ENCODE results near the gene JMJD6.
A peak's percentile ranks its signal among the peaks of the same experiment; 100 is the strongest.

The JMJD6 gene

DNA sequence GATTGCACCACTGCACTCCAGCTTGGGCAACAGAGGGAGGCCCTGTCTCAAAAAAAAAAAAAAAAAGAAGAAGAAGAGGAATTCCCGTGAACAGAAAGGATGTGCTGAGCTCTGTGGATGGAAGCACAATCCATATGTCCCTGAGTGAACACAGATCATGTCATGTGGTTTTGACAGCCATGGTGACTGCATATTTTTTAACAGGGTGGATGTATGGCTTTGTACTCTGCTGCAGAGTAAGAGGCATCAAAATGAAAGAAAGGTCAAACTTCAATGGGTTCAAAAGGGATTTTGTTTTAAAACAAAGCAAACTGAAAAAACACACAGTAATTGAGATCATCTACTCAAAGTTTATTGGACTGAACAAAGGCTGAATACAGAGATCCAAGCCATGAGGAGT lies 47.2 kb downstream of the JMJD6 start:
- DNase-seq (ENCODE audit: low read depth in 2 of 2): no peak

GRCh38 chr17:76678330-76678729 lies 48.1 kb downstream of the JMJD6 start:
- DNase-seq (ENCODE audit: low read depth in 2 of 2): no peak

DNA sequence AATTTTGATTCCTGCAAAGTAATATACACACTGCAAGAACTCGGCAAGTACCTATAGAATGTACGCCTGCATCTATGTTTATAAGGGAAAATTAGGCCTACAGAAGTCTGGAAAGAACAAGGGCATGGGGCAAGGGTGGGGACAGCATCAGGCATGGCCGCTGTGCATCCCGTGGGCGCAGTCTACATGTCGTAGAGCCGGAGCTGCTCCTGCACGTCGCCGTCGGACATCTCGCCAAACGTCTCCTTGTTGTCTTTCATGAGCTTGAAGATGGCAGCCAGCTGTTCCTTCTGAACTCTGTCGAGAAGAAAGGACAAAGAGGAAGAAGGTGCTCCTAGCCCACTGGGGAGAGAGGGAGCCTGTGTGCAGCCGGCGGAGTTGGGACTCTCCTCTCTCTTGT lies 49.0 kb downstream of the JMJD6 start:
- no peak for DNase-seq (ENCODE audit: low read depth in 2 of 2)

- DNase-seq (ENCODE audit: low read depth in 2 of 2): no peak
Measured at GRCh38 chr17:76676629-76677028, 49.8 kb downstream of the JMJD6 start.

- DNase-seq (ENCODE audit: low read depth in 2 of 2): no peak
Measured at GRCh38 chr17:76675648-76676047, 50.8 kb downstream of the JMJD6 start.

- DNase-seq (ENCODE audit: low read depth in 2 of 2): no peak
Measured at GRCh38 chr17:76674600-76674999, 51.8 kb downstream of the JMJD6 start.

GRCh38 chr17:76673729-76674128 lies 52.7 kb downstream of the JMJD6 start:
- no peak for DNase-seq (ENCODE audit: low read depth in 2 of 2)

GRCh38 chr17:76672892-76673291 lies 53.5 kb downstream of the JMJD6 start:
- no peak for DNase-seq (ENCODE audit: low read depth in 2 of 2)

DNA sequence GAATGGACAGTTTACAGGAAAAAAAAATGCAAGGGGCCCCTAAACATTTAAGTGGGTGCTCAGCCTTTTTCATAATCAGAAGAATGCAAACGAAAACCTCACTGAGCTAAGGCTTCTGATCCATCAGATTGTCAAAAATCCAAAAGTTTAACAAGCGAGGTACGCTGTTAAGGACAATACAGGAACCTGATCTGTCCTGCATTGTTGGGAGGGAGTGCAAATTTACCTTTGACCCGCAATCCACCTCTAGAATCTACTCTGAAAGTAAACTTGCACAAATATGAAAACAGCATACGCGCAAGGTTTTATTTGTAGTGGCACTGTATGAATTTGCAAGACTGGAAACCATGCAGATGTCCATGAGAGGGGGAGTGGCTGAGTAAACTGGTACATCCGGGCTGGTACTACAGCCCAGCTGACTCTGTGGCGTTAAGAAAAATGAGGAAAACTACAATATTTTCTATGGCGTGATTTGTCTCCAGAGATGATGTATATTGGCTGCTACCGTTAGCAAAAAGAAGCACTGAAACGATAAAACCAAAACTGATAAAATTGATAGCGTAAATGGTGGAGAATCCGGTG lies 54.0 kb downstream of the JMJD6 start:
- DNase-seq (ENCODE audit: low read depth in 2 of 2): no peak

GRCh38 chr17:76671912-76672262 lies 54.5 kb downstream of the JMJD6 start:
- no peak for DNase-seq (ENCODE audit: low read depth in 2 of 2)

DNA sequence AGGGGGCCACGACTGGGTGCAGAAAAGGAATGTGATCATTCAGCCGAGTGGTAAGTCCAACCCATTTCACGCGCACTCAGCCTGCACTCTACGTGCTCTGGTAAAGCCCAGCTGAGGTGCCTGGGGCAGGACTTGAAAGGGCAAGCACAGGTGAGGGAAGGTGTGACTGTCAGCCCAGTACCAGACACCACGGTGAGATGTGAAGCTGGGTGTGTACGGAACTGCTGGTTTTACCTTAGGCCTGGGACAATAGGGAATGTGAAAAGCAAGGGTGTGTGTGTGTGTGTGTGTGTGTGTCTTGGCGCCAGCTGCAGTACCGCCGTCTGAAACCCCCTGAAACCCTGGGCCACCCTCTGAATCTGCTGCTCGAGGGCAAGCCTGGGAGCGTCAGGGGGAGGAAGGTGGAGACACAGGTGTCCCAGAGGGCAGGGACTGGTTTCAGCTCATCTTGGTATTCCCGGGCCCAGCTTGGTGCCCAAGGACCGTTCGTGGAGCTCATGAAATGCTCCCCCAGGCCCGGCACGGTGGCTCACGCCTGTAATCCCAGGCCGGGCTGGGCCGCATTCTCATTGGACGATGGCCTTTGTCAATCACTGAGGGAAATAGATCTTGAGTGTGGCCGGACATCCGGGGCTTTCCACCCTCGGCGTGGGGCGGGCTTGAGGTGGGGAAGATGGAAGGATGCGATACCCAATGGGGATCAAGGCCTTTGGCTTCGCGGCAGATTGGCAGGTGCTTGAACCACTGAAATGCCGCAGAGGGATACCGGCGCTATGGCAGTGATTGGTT lies 55.1 kb downstream of the JMJD6 start:
- peak; percentile 96 to 98 for DNase-seq (ENCODE audit: low read depth in 2 of 2)

DNA sequence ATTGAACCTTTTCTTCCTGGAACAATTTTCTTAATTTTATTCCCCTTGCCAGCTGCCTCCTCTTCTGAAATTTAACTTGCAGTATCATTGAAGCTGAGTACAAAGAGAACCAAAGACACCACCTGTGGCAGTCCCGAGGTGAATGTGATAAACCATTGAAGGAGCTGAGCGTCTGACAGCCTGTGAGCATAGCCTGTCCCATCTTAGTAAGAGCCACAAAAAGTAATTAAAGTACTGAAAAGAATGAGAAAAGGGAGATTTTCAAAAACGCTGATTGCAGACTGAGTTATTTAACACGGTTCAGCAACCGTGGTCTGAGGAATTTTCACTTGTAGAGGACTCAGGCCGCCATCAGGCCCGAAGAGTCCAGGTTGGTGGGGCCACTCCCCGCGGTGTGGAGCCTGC lies 55.7 kb downstream of the JMJD6 start:
- no peak for DNase-seq (ENCODE audit: low read depth in 2 of 2)

- DNase-seq (ENCODE audit: low read depth in 2 of 2): no peak
Measured at GRCh38 chr17:76670020-76670717, 56.2 kb downstream of the JMJD6 start.
